Neural progenitor cell (in vitro differentiated cells): Measurements from ENCODE around the gene GNG4. TPM values are rescaled to one million over a fixed set of nuclear protein-coding genes. Genes with fewer than 3 reads are reported as not detected.

Experiments
- DNase-seq: peaks from one replicate; pipeline ENCODE4 v3.0.0-alpha.2; 2016; ENCODE audit warnings: low spot score
- H2AFZ ChIP-seq: fragments of 200-600 bp; sonication (generic); replicated peaks from 2 replicates; pipeline ENCODE4 v1.6.1; 2016; ENCODE audit warnings: antibody characterized with exemption
- H3F3A ChIP-seq: fragments of 200-600 bp; sonication (generic); 2 replicates; pipeline ENCODE4 v1.6.1; 2016; ENCODE audit warnings: antibody characterized with exemption, low read depth
- H3K27ac ChIP-seq: fragments of 200-600 bp; sonication (generic); 2 replicates; pipeline ENCODE4 v1.5.1; 2016; ENCODE audit warnings: mild to moderate bottlenecking
- H3K27me3 ChIP-seq: fragments of 200-600 bp; sonication (generic); 2 replicates; pipeline ENCODE4 v1.6.1; 2016; ENCODE audit warnings: mild to moderate bottlenecking, moderate library complexity
- H3K36me3 ChIP-seq: fragments of 200-600 bp; sonication (generic); 2 replicates; pipeline ENCODE4 v1.5.1; 2016
- H3K4me1 ChIP-seq: fragments of 200-600 bp; sonication (generic); 2 replicates; pipeline ENCODE4 v1.6.1; 2016; ENCODE audit warnings: mixed run types
- H3K4me2 ChIP-seq: fragments of 200-600 bp; sonication (generic); 2 replicates; pipeline ENCODE4 v1.6.1; 2016
- H3K4me3 ChIP-seq: fragments of 200-600 bp; sonication (generic); 2 replicates; pipeline ENCODE4 v1.5.1; 2016
- H3K79me2 ChIP-seq: fragments of 200-600 bp; sonication (generic); 2 replicates; pipeline ENCODE4 v1.6.1; 2016; ENCODE audit warnings: low read depth
- H3K9ac ChIP-seq: fragments of 200-600 bp; sonication (generic); 2 replicates; pipeline ENCODE4 v1.6.1; 2016
- H3K9me3 ChIP-seq: fragments of 200-600 bp; sonication (generic); 2 replicates; pipeline ENCODE4 v1.5.1; 2016; ENCODE audit warnings: low read depth
- H4K20me1 ChIP-seq: fragments of 200-600 bp; sonication (generic); 2 replicates; pipeline ENCODE4 v1.6.1; 2016; ENCODE audit warnings: low read depth
- H3K27ac Mint-ChIP-seq: 3 replicates; pipeline ENCODE4 v1.8.0; 2021; ENCODE audit warnings: mixed read lengths
- H3K27me3 Mint-ChIP-seq: 2 replicates; pipeline ENCODE4 v1.8.0; 2022; ENCODE audit warnings: low read depth, mild to moderate bottlenecking, inconsistent platforms, moderate library complexity, mixed read lengths; ENCODE audit not compliant: insufficient read depth
- H3K36me3 Mint-ChIP-seq: 3 replicates; pipeline ENCODE4 v1.8.0; 2021; ENCODE audit warnings: mixed read lengths
- H3K4me1 Mint-ChIP-seq: 3 replicates; pipeline ENCODE4 v1.8.0; 2021; ENCODE audit warnings: mixed read lengths
- H3K4me3 Mint-ChIP-seq: 3 replicates; pipeline ENCODE4 v1.8.0; 2021; ENCODE audit warnings: mild to moderate bottlenecking, moderate library complexity, mixed read lengths
- H3K9me3 Mint-ChIP-seq: 3 replicates; pipeline ENCODE4 v1.8.0; 2020; ENCODE audit warnings: mixed read lengths
- CTCF ChIP-seq: fragments of 200-600 bp; sonication (generic); IDR thresholded peaks from 2 replicates; pipeline ENCODE4 v1.5.1; 2017; ENCODE audit warnings: antibody characterized with exemption, mild to moderate bottlenecking
- EZH2 ChIP-seq: fragments of 200-600 bp; sonication (generic); IDR thresholded peaks from 2 replicates; pipeline ENCODE4 v1.6.1; 2017; ENCODE audit warnings: antibody characterized with exemption, mild to moderate bottlenecking, moderate library complexity
- EZH2phosphoT487 ChIP-seq: fragments of 200-600 bp; sonication (generic); IDR thresholded peaks from 2 replicates; pipeline ENCODE4 v1.6.1; 2017; ENCODE audit warnings: antibody characterized with exemption
- total RNA-seq: library from RNA; depleted of rRNA; stranded (reverse); fragments of >200 nt; gene quantifications from 2 replicates; pipeline ENCODE4 v1.2.3, GENCODE V29; 2015; ENCODE audit warnings: low replicate concordance

GNG4 gene
- total RNA-seq, 1 donor from 2014 or later = 14.9 TPM

GRCh38 chr1:235563513-235564061, 86.0 kb downstream of the GNG4 start:
- H3K27ac Mint-ChIP-seq = no peak overlapping the region

GRCh38 chr1:235562589-235562988, 87.0 kb downstream of the GNG4 start:
- peaks cover 15% of the 10 kb centered on the region for H3K9me3 Mint-ChIP-seq
- H3K9me3 ChIP-seq = no peaks in the 10 kb centered on the region
- H2AFZ ChIP-seq = no peak overlapping the region
- H3K27ac Mint-ChIP-seq = no peak overlapping the region
- H3K79me2 ChIP-seq = no peaks in the 10 kb centered on the region
- peaks cover 35% of the 10 kb centered on the region for H3K4me1 Mint-ChIP-seq
- H3K27me3 ChIP-seq = no peaks in the 10 kb centered on the region
- H3K27ac ChIP-seq = no peak overlapping the region
- H3K36me3 ChIP-seq = no peaks in the 10 kb centered on the region
- H4K20me1 ChIP-seq = no peaks in the 10 kb centered on the region
- peaks cover 19% of the 10 kb centered on the region for H3K36me3 Mint-ChIP-seq
- no peak overlapping the region for H3K4me3 ChIP-seq
- H3K27me3 Mint-ChIP-seq = peaks cover 8% of the 10 kb centered on the region
- no peak for DNase-seq
- TF ChIP-seq EZH2phosphoT487 (no peak), CTCF (no peak), EZH2 (no peak)
- H3K4me1 ChIP-seq = peaks cover 7% of the 10 kb centered on the region
- no peak overlapping the region for H3K9ac ChIP-seq
- H3F3A ChIP-seq = no peaks in the 10 kb centered on the region
- no peak overlapping the region for H3K4me3 Mint-ChIP-seq
- no peak overlapping the region for H3K4me2 ChIP-seq

More at GRCh38 chr1:235563513-235564061, 86.0 kb downstream of the GNG4 start:
- Histone ChIP-seq H3K27ac (no peak overlapping the region), H3F3A (no peaks in the 10 kb centered on the region), H3K4me2 (no peak overlapping the region), H2AFZ (no peak overlapping the region), H3K27me3 (no peaks in the 10 kb centered on the region), H3K4me3 (no peak overlapping the region), H3K9ac (no peak overlapping the region), H3K4me1 (peaks cover 7% of the 10 kb centered on the region), H3K36me3 (no peaks in the 10 kb centered on the region), H3K79me2 (no peaks in the 10 kb centered on the region), H3K9me3 (no peaks in the 10 kb centered on the region), H4K20me1 (no peaks in the 10 kb centered on the region)
- Mint-ChIP-seq H3K9me3 (peaks cover 15% of the 10 kb centered on the region), H3K36me3 (peaks cover 19% of the 10 kb centered on the region), H3K4me1 (peaks cover 25% of the 10 kb centered on the region), H3K27me3 (peaks cover 8% of the 10 kb centered on the region), H3K4me3 (no peak overlapping the region)
- no peak for TF ChIP-seq EZH2phosphoT487
- no peak for TF ChIP-seq EZH2
- no peak for TF ChIP-seq CTCF
- no peak for DNase-seq

- no peak overlapping the region for H3K9ac ChIP-seq
- H3K27ac ChIP-seq = no peak overlapping the region
- peaks cover 22% of the 10 kb centered on the region for H3K4me1 Mint-ChIP-seq
Measured at GRCh38 chr1:235558621-235559169, 90.9 kb downstream of the GNG4 start.

More at GRCh38 chr1:235558621-235559169, 90.9 kb downstream of the GNG4 start:
- Histone ChIP-seq H3F3A (no peaks in the 10 kb centered on the region), H4K20me1 (no peaks in the 10 kb centered on the region), H2AFZ (no peak overlapping the region), H3K9me3 (no peaks in the 10 kb centered on the region), H3K4me2 (no peak overlapping the region), H3K79me2 (no peaks in the 10 kb centered on the region), H3K27me3 (no peaks in the 10 kb centered on the region), H3K36me3 (no peaks in the 10 kb centered on the region), H3K4me3 (no peak overlapping the region), H3K4me1 (no peaks in the 10 kb centered on the region)
- H3K36me3 Mint-ChIP-seq = peaks cover 13% of the 10 kb centered on the region
- no peak overlapping the region for H3K4me3 Mint-ChIP-seq
- H3K27ac Mint-ChIP-seq = no peak overlapping the region
- DNase-seq = no peak
- TF ChIP-seq EZH2 (no peak), EZH2phosphoT487 (no peak), CTCF (no peak)
- H3K27me3 Mint-ChIP-seq = peaks cover 8% of the 10 kb centered on the region
- H3K9me3 Mint-ChIP-seq = peaks cover 12% of the 10 kb centered on the region
